Sigmoid colon (tissue), 7 donors: Measurements from ENCODE around the gene AIMP1. TPM values are rescaled to one million over a fixed set of nuclear protein-coding genes. Genes with fewer than 3 reads are reported as not detected.

Experiments used
- DNase-seq: peaks from one replicate; pipeline ENCODE4 v3.0.0-alpha.2; 2019
- H3K27ac ChIP-seq, 4 donors: fragments of 200-600 bp; sonication (generic); one replicate each; pipeline ENCODE4 v1.5.1; 2016 to 2019; ENCODE audit warnings: mild to moderate bottlenecking in 1 of 4
- H3K27me3 ChIP-seq, 3 donors: fragments of 200-600 bp; sonication (generic); one replicate each; pipeline ENCODE4 v1.5.1; 2019; ENCODE audit warnings: mild to moderate bottlenecking in 1 of 3
- H3K36me3 ChIP-seq, 4 donors: fragments of 200-600 bp; sonication (generic); one replicate each; pipeline ENCODE4 v1.5.1; 2016 to 2019
- H3K4me1 ChIP-seq, 4 donors: fragments of 200-600 bp; sonication (generic); one replicate each; pipeline ENCODE4 v1.5.1; 2017 to 2019
- H3K4me3 ChIP-seq, 4 donors: fragments of 200-600 bp; sonication (generic); one replicate each; pipeline ENCODE4 v1.5.1; 2017 to 2019; ENCODE audit warnings: mild to moderate bottlenecking in 2 of 4, moderate library complexity in 1 of 4
- H3K9me3 ChIP-seq, 4 donors: fragments of 200-600 bp in 3 of 4; sonication (generic) in 3 of 4; one replicate each; pipeline versions ENCODE4 v1.5.1 to v1.6.1; 2013 to 2019
- EP300 ChIP-seq, 4 donors: sonication (generic); formaldehyde crosslinking; IDR thresholded peaks; one replicate each; pipeline ENCODE4 v1.6.1; 2017; ENCODE audit warnings: antibody characterized with exemption in 4 of 4
- POLR2A ChIP-seq, 2 donors: fragments of 450-650 bp; IDR thresholded peaks; one replicate each; pipeline ENCODE4 v1.6.1; 2016; ENCODE audit warnings: antibody characterized with exemption in 2 of 2, mild to moderate bottlenecking in 2 of 2, moderate library complexity in 2 of 2
- POLR2AphosphoS5 ChIP-seq, 4 donors: sonication (generic); formaldehyde crosslinking; IDR thresholded peaks; one replicate each; pipeline ENCODE4 v1.6.1; 2017; ENCODE audit warnings: antibody characterized with exemption in 4 of 4
- WGBS, 2 donors: extraction: QIAGEN DNeasy Blood & Tissue Kit; methylation state at CpG; one replicate each; pipeline ENCODE4 v1.1.7; 2013; 5-methylcytosine and 5-hydroxymethylcytosine counted together
- intact Hi-C: fragments of 100-400 bp; cut with DNase I; formaldehyde crosslinking; loops from one replicate; pipeline ENCODE4 v1.15.1; 2023
- polyA plus RNA-seq, 3 donors: library from polyadenylated mRNA; stranded (reverse); fragments of 200-250 nt; gene quantifications; one replicate each; pipeline ENCODE4 v1.2.3, GENCODE V29; 2013
- total RNA-seq, 4 donors: library from RNA; depleted of rRNA; stranded (reverse); fragments of >200 nt; gene quantifications; one replicate each; pipeline ENCODE4 v1.1.0, GENCODE V29; 2016
- TF ChIP-seq, protein P1 (sequence below), 4 experiments: fragments of 450-650 bp in 3 of 4; fragments of 200-600 bp in 1 of 4; IDR thresholded peaks; one replicate each; pipeline ENCODE4 v1.5.1; 2016 to 2019; ENCODE audit warnings: antibody characterized with exemption in 4 of 4, mild to moderate bottlenecking in 3 of 4, moderate library complexity in 2 of 4
- donor health status: healthy with polysubstance abuse.
- donor health status: Bipolar disorder and iron deficiency.
- donor health status: healthy.

Gene AIMP1
- total and polyA plus RNA-seq, 7 donors: 24.4 to 36.0 (median 29.6) TPM

DNA sequence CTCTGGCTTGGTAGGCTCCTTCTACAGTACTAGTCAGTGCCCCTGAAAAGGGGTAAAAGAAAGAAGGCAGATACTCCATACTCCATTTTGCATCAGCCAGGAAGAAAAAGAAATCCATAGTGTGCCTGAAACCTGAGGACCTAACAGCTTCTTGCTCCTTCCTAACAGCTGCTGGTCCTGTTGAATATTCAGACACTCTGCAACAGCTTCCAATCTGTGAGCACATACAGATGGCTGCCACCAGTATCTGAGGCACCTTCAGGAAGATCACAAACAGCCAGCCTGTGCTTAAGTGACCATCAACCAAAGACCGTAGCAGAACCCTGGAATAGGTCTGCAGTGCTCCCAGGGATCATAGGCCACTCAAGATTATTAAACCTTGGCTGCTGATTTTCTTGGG lies 47.9 kb downstream of the AIMP1 start:
- intact Hi-C loops: loop anchor here (10.0 kb wide), 2 partner anchors 671 to 1151 kb away; partner anchors contain the start of gene DKK2
- Histone ChIP-seq H3K4me1 (peaks cover 0 to 15% (median 11%) of the 10 kb centered on the region in 4 donors), H3K27me3 (no peaks in the 10 kb centered on the region), H3K4me3 (no peak overlapping the region), H3K36me3 (no peaks in the 10 kb centered on the region), H3K27ac (no peak overlapping the region), H3K9me3 (no peaks in the 10 kb centered on the region)
- TF ChIP-seq POLR2A (IDR thresholded peaks at IDR 0.05): no peak
- TF ChIP-seq, protein P1, sequence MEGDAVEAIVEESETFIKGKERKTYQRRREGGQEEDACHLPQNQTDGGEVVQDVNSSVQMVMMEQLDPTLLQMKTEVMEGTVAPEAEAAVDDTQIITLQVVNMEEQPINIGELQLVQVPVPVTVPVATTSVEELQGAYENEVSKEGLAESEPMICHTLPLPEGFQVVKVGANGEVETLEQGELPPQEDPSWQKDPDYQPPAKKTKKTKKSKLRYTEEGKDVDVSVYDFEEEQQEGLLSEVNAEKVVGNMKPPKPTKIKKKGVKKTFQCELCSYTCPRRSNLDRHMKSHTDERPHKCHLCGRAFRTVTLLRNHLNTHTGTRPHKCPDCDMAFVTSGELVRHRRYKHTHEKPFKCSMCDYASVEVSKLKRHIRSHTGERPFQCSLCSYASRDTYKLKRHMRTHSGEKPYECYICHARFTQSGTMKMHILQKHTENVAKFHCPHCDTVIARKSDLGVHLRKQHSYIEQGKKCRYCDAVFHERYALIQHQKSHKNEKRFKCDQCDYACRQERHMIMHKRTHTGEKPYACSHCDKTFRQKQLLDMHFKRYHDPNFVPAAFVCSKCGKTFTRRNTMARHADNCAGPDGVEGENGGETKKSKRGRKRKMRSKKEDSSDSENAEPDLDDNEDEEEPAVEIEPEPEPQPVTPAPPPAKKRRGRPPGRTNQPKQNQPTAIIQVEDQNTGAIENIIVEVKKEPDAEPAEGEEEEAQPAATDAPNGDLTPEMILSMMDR (IDR thresholded peaks at IDR 0.05): no peak
- no peak for TF ChIP-seq POLR2AphosphoS5 (IDR thresholded peaks at IDR 0.05)
- no peak for TF ChIP-seq EP300 (IDR thresholded peaks at IDR 0.05)
- WGBS, 2 donors: 86 to 91% methylated on average over 1 of the region's 1 CpG
- DNase-seq: no peak

DNA sequence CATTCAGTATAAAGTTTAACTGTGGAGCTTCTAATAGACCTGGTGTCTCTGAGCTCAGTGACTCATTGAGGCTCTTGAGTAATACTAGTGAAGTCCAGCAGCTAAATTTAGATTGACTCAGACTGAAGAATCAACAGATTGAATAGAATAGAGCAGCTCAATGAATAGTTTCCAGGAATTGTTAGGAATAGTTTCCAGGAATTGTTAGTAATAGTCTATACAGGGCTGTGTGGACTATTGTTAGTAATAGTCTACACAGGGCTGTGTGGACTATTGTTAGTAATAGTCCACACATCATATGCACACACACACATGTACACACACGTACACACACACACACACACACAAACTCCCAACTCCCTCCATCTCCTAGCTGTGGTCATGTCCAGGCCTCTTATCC lies 49.3 kb downstream of the AIMP1 start:
- H3K27me3 ChIP-seq: no peaks in the 10 kb centered on the region
- TF ChIP-seq EP300 (IDR thresholded peaks at IDR 0.05) (no peak), POLR2A (IDR thresholded peaks at IDR 0.05) (no peak), POLR2AphosphoS5 (IDR thresholded peaks at IDR 0.05) (no peak)
- TF ChIP-seq, protein P1 (IDR thresholded peaks at IDR 0.05): no peak
- intact Hi-C loops: loop anchor here (10.0 kb wide), 2 partner anchors 669 to 1149 kb away; partner anchors contain the start of gene DKK2
- H3K4me3 ChIP-seq: no peak overlapping the region
- no peaks in the 10 kb centered on the region for H3K9me3 ChIP-seq
- no peak for DNase-seq
- H3K27ac ChIP-seq: peak overlapping the region in 2 of 4 donors; percentile 9 to 48
- no peaks in the 10 kb centered on the region for H3K36me3 ChIP-seq
- 79 to 89% methylated on average over 1 of the region's 1 CpG for WGBS, 2 donors
- peaks cover 0 to 17% (median 15%) of the 10 kb centered on the region in 4 donors for H3K4me1 ChIP-seq

DNA sequence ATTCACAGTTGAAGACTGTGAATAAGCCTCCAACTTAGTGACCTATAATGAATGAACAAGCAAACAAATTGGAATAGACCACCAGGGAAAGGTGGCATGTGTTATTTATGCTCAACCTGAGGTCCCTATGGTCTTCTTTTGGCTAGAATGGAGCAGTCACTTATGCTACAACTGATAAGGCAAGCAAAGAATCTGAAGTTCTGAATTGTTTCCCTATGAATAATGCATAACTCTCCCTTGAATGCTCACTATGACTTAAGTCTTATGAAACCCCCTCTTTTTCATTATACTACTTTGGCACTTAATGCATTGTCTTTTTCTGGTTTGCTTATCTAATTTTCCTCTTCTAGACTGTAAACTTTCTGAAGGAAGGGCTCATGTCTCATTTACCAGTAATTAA lies 49.7 kb downstream of the AIMP1 start:
- peaks cover 0 to 17% (median 15%) of the 10 kb centered on the region in 4 donors for H3K4me1 ChIP-seq
- peak overlapping the region in 2 of 4 donors; percentile 9 to 22 for H3K27ac ChIP-seq
- intact Hi-C loops: loop anchor here (10.0 kb wide), 2 partner anchors 669 to 1149 kb away; partner anchors contain the start of gene DKK2
- no peaks in the 10 kb centered on the region for H3K36me3 ChIP-seq
- DNase-seq: no peak
- H3K27me3 ChIP-seq: no peaks in the 10 kb centered on the region
- no peak for TF ChIP-seq POLR2AphosphoS5 (IDR thresholded peaks at IDR 0.05)
- H3K9me3 ChIP-seq: no peaks in the 10 kb centered on the region
- no peak overlapping the region for H3K4me3 ChIP-seq

DNA sequence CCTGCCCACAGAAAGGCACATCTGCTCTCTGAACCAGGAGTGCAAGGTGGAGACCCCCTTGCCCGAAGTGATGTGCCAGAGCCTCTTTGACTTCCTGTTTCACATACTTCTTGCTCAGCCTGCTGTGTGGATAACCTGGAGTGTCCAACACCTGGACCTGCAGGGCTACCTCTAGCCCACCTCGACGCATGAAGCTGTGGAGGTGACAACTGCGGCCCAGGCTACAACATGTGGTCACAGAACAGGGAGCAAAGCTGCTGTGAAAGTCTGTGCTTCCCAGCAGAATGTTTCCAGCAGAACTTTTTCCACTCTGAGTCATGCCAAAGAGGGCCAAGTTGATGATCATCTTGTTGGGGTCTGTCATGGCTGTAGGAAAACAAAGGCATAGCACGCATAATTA lies 50.7 kb downstream of the AIMP1 start:
- H3K27me3 ChIP-seq: no peaks in the 10 kb centered on the region
- intact Hi-C loops: loop anchor here (10.0 kb wide), 2 partner anchors 668 to 1148 kb away; partner anchors contain the start of gene DKK2
- WGBS, 2 donors: 91% methylated on average over 5 of the region's 5 CpGs
- H3K4me1 ChIP-seq: peaks cover 0 to 17% (median 15%) of the 10 kb centered on the region in 4 donors
- TF ChIP-seq, protein P1 (IDR thresholded peaks at IDR 0.05): no peak
- TF ChIP-seq POLR2AphosphoS5 (IDR thresholded peaks at IDR 0.05) (no peak), EP300 (IDR thresholded peaks at IDR 0.05) (no peak), POLR2A (IDR thresholded peaks at IDR 0.05) (no peak)
- no peak overlapping the region for H3K27ac ChIP-seq
- no peaks in the 10 kb centered on the region for H3K9me3 ChIP-seq
- H3K36me3 ChIP-seq: no peaks in the 10 kb centered on the region
- H3K4me3 ChIP-seq: no peak overlapping the region
- DNase-seq: no peak

DNA sequence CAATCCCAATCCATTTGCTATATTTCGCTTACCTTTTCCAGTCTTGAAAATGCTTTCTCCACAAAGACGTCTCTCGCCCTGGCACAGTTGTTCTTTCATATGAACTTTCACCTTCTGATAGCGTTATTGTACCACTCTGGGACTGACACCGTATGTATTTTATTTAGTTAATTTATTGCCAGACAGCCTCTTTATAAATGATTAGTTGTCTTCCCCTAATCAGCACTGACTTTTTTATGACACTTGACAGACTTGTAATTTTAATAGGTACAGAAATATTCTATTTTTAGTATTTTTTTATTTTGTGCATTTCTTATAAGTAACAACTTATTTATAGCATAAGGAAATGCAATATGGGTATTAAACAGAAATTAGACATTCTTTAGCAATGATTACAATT lies 52.3 kb downstream of the AIMP1 start, which contains the start of gene GIMD1:
Gene GIMD1 (minus strand): TSS at position 101 of the 400 bp plus-strand sequence. CDS start 1,343 bp downstream, outside the sequence.
- DNase-seq: no peak
- WGBS, 2 donors: 56 to 83% methylated on average over 5 of the region's 5 CpGs
- Histone ChIP-seq H3K4me1 (peaks cover 0 to 17% (median 15%) of the 10 kb centered on the region in 4 donors), H3K9me3 (no peaks in the 10 kb centered on the region), H3K36me3 (no peaks in the 10 kb centered on the region), H3K27me3 (no peaks in the 10 kb centered on the region), H3K27ac (no peak within 1 kb of the TSS), H3K4me3 (no peak within 1 kb of the TSS)
- TF ChIP-seq POLR2A (IDR thresholded peaks at IDR 0.05) (no peak), POLR2AphosphoS5 (IDR thresholded peaks at IDR 0.05) (no peak)
- TF ChIP-seq, protein P1 (IDR thresholded peaks at IDR 0.05): no peak
- intact Hi-C loops: loop anchor here (2.0 to 10.0 kb wide), 3 partner anchors 440 to 1146 kb away; partner anchors contain the start of gene DKK2
